ENCODE results near the gene DDX5. TPM values are rescaled to one million over a fixed set of nuclear protein-coding genes. Genes with fewer than 3 reads are reported as not detected.

Gene DDX5
- total and polyA plus RNA-seq, 2 of the 13 experiments (the other 11 are each of a cell fraction or from before 2014, with no cell fraction given), result 503 to 684 TPM

DNA sequence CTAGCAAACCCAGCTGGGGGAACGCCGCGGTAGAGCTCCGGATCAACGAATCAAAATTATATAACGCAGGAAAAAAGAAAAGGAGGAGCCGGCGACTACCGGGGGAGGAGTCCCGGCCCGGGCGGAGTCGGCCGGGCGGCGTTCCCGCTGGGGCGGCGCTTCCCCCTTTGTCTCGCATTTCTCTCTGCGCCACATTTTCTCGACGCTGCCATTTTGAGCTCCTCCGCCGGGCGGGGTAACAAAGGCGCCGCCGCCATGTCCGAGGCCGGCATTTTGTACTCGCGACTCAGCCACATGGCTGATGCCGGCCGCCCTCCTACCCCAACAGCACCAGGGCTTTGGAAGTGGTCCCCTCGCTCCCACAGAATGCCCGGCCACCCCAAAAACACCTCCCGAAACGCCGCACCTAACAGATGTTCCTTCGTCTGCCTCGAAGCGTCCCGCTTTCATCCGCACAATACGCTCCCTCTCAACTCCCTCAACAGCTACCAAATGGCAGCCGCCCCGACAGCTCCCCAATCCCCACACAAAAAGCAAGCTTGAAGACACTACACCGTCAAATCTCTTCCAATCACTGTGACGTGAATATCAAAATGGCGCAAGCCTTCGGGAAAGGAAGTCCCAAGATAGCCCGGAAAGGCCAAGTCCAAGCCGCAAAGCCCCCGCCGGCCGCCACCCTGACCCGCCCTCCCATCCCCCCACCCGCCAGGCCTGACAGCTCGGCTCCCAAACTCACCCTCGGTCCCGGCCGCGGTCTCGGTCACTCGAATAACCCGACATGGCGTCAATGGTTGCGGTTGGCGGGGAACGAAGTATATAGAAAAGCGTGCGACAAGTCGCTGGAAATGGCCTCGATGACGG is 519 bp downstream of the DDX5 start (continued):
- TF ChIP-seq U2AF2 (IDR thresholded peaks at IDR 0.05; ENCODE audit: low read depth, low read length) (peak; percentile 68; the same call in 1 of the 2 replicates), SNRNP70 (IDR thresholded peaks at IDR 0.05; ENCODE audit: low read depth, low read length) (no peak), MED13 (CRISPR knock-in tag; IDR thresholded peaks at IDR 0.05) (peak; percentile 80; the same call in 1 of the 2 replicates), HNRNPLL (IDR thresholded peaks at IDR 0.05; ENCODE audit: low read depth, low read length, poor library complexity, severe bottlenecking) (peak; percentile 84), ZNF160 (CRISPR knock-in tag; IDR thresholded peaks at IDR 0.05) (no peak), ZEB1 (IDR thresholded peaks at IDR 0.05; ENCODE audit: insufficient replicate concordance, low read depth) (peak; percentile 8), EZH2 (conservative IDR thresholded peaks at IDR 0.05; ENCODE audit: low read depth, low read length) (no peak), ZNF629 (CRISPR knock-in tag; conservative IDR thresholded peaks at IDR 0.05) (no peak), ZNF282 (IDR thresholded peaks at IDR 0.05; ENCODE audit: partially characterized antibody) (no peak), XBP1 (CRISPR knock-in tag; IDR thresholded peaks at IDR 0.05) (no peak), RBM39 (IDR thresholded peaks at IDR 0.05; ENCODE audit: low read depth, low read length, poor library complexity, severe bottlenecking) (peak; percentile 81), ZMYM4 (CRISPR knock-in tag; IDR thresholded peaks at IDR 0.05) (no peak; the same call in 1 of the 2 replicates), NPAS2 (CRISPR knock-in tag; IDR thresholded peaks at IDR 0.05; ENCODE audit: borderline replicate concordance) (peak; percentile 42; the same call in 1 of the 2 replicates), NCOA5 (CRISPR knock-in tag; IDR thresholded peaks at IDR 0.05) (no peak)
- TF ChIP-seq, protein P1, sequence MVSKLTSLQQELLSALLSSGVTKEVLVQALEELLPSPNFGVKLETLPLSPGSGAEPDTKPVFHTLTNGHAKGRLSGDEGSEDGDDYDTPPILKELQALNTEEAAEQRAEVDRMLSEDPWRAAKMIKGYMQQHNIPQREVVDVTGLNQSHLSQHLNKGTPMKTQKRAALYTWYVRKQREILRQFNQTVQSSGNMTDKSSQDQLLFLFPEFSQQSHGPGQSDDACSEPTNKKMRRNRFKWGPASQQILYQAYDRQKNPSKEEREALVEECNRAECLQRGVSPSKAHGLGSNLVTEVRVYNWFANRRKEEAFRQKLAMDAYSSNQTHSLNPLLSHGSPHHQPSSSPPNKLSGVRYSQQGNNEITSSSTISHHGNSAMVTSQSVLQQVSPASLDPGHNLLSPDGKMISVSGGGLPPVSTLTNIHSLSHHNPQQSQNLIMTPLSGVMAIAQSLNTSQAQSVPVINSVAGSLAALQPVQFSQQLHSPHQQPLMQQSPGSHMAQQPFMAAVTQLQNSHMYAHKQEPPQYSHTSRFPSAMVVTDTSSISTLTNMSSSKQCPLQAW (CRISPR knock-in tag; IDR thresholded peaks at IDR 0.05), result no peak; the same call in 1 of the 2 replicates
- TF ChIP-seq, protein P2, sequence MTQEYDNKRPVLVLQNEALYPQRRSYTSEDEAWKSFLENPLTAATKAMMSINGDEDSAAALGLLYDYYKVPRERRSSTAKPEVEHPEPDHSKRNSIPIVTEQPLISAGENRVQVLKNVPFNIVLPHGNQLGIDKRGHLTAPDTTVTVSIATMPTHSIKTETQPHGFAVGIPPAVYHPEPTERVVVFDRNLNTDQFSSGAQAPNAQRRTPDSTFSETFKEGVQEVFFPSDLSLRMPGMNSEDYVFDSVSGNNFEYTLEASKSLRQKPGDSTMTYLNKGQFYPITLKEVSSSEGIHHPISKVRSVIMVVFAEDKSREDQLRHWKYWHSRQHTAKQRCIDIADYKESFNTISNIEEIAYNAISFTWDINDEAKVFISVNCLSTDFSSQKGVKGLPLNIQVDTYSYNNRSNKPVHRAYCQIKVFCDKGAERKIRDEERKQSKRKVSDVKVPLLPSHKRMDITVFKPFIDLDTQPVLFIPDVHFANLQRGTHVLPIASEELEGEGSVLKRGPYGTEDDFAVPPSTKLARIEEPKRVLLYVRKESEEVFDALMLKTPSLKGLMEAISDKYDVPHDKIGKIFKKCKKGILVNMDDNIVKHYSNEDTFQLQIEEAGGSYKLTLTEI (CRISPR knock-in tag; conservative IDR thresholded peaks at IDR 0.05), result no peak
- TF ChIP-seq, protein P3, sequence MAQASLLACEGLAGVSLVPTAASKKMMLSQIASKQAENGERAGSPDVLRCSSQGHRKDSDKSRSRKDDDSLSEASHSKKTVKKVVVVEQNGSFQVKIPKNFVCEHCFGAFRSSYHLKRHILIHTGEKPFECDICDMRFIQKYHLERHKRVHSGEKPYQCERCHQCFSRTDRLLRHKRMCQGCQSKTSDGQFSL (CRISPR knock-in tag; IDR thresholded peaks at IDR 0.05), result no peak
- TF ChIP-seq, protein P4, sequence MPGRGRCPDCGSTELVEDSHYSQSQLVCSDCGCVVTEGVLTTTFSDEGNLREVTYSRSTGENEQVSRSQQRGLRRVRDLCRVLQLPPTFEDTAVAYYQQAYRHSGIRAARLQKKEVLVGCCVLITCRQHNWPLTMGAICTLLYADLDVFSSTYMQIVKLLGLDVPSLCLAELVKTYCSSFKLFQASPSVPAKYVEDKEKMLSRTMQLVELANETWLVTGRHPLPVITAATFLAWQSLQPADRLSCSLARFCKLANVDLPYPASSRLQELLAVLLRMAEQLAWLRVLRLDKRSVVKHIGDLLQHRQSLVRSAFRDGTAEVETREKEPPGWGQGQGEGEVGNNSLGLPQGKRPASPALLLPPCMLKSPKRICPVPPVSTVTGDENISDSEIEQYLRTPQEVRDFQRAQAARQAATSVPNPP (CRISPR knock-in tag; IDR thresholded peaks at IDR 0.05), result no peak
- TF ChIP-seq, protein P5, sequence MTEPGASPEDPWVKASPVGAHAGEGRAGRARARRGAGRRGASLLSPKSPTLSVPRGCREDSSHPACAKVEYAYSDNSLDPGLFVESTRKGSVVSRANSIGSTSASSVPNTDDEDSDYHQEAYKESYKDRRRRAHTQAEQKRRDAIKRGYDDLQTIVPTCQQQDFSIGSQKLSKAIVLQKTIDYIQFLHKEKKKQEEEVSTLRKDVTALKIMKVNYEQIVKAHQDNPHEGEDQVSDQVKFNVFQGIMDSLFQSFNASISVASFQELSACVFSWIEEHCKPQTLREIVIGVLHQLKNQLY (CRISPR knock-in tag; IDR thresholded peaks at IDR 0.05), result no peak
- TF ChIP-seq, protein P6, sequence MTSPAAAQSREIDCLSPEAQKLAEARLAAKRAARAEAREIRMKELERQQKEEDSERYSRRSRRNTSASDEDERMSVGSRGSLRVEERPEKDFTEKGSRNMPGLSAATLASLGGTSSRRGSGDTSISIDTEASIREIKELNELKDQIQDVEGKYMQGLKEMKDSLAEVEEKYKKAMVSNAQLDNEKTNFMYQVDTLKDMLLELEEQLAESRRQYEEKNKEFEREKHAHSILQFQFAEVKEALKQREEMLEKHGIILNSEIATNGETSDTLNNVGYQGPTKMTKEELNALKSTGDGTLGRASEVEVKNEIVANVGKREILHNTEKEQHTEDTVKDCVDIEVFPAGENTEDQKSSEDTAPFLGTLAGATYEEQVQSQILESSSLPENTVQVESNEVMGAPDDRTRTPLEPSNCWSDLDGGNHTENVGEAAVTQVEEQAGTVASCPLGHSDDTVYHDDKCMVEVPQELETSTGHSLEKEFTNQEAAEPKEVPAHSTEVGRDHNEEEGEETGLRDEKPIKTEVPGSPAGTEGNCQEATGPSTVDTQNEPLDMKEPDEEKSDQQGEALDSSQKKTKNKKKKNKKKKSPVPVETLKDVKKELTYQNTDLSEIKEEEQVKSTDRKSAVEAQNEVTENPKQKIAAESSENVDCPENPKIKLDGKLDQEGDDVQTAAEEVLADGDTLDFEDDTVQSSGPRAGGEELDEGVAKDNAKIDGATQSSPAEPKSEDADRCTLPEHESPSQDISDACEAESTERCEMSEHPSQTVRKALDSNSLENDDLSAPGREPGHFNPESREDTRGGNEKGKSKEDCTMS (CRISPR knock-in tag; conservative IDR thresholded peaks at IDR 0.05), result no peak

Measured in HepG2 (cell line).